ENCODE results near the gene KLF16. TPM values are rescaled to one million over a fixed set of nuclear protein-coding genes. Genes with fewer than 3 reads are reported as not detected.
A peak's percentile ranks its signal among the peaks of the same experiment; 100 is the strongest.

The KLF16 gene
- total and polyA plus RNA-seq, 9 of the 15 experiments (the other 6 are each of a cell fraction or from before 2014, with no cell fraction given) = 0.04 to 60.4 (median 6.8) TPM

DNA sequence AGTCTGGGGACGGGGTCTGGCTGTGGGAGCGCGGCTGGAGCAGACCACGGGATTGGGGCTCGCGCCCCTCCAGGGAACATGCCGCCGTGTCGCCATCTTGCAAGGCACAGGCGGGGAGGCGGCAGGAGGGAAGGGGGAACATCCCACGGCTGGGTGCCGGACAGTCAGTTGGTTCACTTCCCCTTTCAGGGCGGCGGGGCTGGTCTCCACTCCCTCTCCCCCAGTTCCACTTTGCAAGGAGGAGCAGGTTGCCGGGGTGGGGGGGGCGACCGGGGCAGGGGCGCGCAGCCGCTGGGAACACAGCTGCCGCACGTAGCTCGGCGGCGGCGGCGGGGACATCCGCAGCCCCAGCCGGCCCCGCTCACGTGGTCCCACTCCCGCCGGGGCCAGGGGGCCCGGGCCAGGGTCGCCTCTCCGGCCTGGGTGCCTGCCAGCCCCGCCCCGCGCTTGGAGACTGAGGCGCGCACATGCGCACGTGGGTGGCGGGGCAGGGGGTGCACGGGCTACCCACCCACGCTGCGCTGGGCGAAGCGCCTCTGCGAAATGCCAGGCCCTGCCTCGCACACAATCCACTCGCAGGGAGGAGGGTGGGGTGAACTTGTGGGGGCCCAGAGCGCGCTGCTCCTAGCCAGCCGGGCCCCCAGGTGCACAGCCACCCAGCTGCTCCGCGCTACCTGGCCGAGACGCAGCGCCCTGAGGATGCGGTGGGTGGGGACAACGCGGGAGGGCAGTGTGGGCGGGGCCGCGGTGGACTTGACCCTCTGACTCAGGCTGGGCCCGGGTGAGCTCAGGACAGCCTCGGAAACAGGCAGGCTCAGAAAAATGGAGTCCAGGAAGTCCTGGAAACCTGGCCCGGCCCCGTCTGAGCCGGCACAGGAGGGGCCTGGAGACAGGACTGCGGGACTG lies 6.4 kb downstream of the KLF16 start (continued):
- TF ChIP-seq PRPF4 (IDR thresholded peaks at IDR 0.05; ENCODE audit: insufficient read depth, low read depth, low read length, poor library complexity, severe bottlenecking) (no peak), DACH1 (IDR thresholded peaks at IDR 0.05; ENCODE audit: partially characterized antibody) (peak; percentile 48), MED1 (CRISPR knock-in tag; IDR thresholded peaks at IDR 0.05; ENCODE audit: borderline replicate concordance) (no peak), RBM25 (IDR thresholded peaks at IDR 0.05; ENCODE audit: low read depth, low read length, severe bottlenecking) (no peak), ZFPM2 (CRISPR knock-in tag; IDR thresholded peaks at IDR 0.05) (no peak; the same call in 1 of the 2 replicates), MXI1 (IDR thresholded peaks at IDR 0.05; ENCODE audit: low read depth, low read length) (no peak), ZNF655 (CRISPR knock-in tag; IDR thresholded peaks at IDR 0.05) (no peak), SMARCA4 (IDR thresholded peaks at IDR 0.05) (no peak), CREB1 (IDR thresholded peaks at IDR 0.05) (0 out of 2 replicates have a peak, but pooled peaks have one; percentile 14), CREB1 (CRISPR knock-in tag; IDR thresholded peaks at IDR 0.05) (no peak; the same call in none of the 2 replicates), ELF4 (CRISPR knock-in tag; IDR thresholded peaks at IDR 0.05) (no peak), SAFB2 (IDR thresholded peaks at IDR 0.05; ENCODE audit: borderline replicate concordance, low read depth, low read length, severe bottlenecking) (no peak), ZNF263 (CRISPR knock-in tag; IDR thresholded peaks at IDR 0.05; ENCODE audit: borderline replicate concordance) (no peak), HDAC3 (IDR thresholded peaks at IDR 0.05; ENCODE audit: borderline replicate concordance, partially characterized antibody) (no peak), TCF7 (IDR thresholded peaks at IDR 0.05; ENCODE audit: borderline replicate concordance) (no peak), BRD9 (IDR thresholded peaks at IDR 0.05; ENCODE audit: low read depth, partially characterized antibody) (no peak), DPF2 (IDR thresholded peaks at IDR 0.05) (peak; percentile 42; the same call in 1 of the 2 replicates), RCOR1 (IDR thresholded peaks at IDR 0.05; ENCODE audit: borderline replicate concordance in 1 of 2, low read depth in 2 of 2, low read length in 2 of 2) (peak in 1 of 2 experiments; percentile 70; a peak in 2 of 4 replicates), ZNF311 (CRISPR knock-in tag; IDR thresholded peaks at IDR 0.05) (no peak), SRF (CRISPR knock-in tag; IDR thresholded peaks at IDR 0.05) (no peak; a peak in 1 of 4 replicates), GABPB1 (CRISPR knock-in tag; IDR thresholded peaks at IDR 0.05) (no peak), ZNF280B (CRISPR knock-in tag; IDR thresholded peaks at IDR 0.05) (no peak)
- TF ChIP-seq, protein P1, sequence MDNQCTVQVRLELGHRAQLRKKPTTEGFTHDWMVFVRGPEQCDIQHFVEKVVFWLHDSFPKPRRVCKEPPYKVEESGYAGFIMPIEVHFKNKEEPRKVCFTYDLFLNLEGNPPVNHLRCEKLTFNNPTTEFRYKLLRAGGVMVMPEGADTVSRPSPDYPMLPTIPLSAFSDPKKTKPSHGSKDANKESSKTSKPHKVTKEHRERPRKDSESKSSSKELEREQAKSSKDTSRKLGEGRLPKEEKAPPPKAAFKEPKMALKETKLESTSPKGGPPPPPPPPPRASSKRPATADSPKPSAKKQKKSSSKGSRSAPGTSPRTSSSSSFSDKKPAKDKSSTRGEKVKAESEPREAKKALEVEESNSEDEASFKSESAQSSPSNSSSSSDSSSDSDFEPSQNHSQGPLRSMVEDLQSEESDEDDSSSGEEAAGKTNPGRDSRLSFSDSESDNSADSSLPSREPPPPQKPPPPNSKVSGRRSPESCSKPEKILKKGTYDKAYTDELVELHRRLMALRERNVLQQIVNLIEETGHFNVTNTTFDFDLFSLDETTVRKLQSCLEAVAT (IDR thresholded peaks at IDR 0.05) = 0 out of 4 replicates have a peak, but pooled peaks of 1 of the 2 experiments have one; percentile 14
